ENCODE data around the gene PSAP.

Gene PSAP

DNA sequence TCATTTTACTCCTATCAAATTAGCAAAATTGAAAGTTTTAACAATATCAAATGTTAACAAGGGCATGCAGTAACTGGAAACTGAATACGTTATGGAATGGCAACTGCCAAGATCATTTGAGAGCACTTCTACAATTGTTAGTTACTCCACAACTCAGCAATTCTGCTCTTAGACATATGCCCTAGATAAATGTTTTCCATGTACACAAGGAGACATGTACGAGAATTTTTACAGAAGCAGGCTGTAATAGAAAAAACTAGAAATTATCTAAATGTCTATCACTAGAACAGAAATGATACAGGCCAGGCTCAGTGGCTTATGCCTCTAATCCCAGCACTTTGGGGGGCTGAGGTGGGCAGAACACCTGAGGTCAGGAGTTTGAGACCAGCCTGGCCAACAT is 7.0 kb downstream of the PSAP start:
- no peak for DNase-seq

DNA sequence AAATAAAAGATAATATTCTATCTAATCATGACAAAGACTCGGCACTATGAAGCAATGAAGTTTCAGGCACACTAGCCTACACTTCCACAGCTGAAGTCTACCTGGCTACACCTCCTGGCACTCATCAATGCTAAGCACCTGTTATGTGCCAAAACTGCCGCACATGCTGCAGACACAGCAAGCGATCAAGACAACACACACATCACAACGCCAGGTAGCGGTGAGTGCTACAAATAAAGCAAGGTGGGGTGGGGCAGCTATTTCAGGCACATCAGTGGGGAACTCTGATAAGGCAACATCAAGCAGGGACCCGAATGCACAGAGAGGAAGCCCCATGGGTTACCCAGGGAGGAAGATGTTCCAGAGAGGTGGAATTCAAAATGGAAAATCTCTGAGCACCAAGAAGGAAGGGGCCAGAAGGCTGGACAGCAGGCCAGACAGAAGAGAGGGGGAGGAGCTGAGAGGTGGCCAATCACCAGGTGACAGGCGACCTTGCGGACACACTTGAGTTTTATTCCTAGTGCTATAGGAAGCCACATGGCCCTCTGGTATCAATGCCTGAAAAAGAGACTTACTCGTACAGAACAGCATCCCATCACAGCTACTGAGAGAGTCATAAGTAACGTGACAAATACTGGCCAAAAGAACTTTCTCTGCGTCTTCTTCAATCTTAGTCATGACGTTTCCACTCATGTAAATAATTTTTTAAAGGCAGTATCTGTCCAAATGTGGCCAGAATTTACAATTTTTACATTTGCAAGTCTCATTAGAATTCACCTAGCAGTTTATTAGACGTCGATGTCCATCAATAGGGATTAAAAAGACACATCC is 8.0 kb downstream of the PSAP start:
- DNase-seq: no peak

DNA sequence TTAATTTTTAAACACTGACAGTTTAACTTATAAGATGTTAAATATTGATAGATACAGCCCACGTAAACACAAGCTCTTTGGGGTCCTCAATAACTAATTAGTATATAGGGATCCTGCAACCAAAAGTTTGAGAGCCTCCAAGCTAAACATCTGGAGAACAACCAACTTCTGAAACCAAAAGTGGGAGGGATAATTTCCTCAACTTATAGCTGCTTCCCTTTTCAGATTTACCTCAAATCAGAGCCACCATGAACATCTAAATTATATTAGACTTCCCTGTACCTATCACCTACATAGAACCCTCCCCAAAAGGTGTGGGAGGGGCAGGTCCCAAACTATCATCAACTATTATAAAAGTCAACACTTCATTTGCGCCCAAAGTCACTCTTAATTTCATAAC is 8.6 kb downstream of the PSAP start:
- no peak for DNase-seq

DNA sequence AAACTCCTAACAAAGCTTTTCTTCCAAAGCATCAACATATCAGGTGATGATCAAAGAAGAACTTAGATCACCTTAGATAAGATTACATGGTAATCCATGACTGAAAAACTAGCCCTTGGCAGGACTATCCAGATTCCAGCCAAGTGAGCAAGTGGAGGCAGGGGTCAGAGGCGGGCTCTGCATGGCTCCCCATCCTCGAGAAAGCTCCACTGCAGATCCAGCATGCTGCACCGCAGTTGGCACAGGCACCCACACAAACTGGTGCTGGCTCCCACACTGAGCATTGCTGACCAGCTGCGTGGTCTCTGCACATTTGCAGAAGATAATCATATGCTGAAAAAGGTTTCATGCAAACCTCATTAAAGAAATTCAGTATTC is 10.1 kb downstream of the PSAP start:
- DNase-seq: no peak

DNA sequence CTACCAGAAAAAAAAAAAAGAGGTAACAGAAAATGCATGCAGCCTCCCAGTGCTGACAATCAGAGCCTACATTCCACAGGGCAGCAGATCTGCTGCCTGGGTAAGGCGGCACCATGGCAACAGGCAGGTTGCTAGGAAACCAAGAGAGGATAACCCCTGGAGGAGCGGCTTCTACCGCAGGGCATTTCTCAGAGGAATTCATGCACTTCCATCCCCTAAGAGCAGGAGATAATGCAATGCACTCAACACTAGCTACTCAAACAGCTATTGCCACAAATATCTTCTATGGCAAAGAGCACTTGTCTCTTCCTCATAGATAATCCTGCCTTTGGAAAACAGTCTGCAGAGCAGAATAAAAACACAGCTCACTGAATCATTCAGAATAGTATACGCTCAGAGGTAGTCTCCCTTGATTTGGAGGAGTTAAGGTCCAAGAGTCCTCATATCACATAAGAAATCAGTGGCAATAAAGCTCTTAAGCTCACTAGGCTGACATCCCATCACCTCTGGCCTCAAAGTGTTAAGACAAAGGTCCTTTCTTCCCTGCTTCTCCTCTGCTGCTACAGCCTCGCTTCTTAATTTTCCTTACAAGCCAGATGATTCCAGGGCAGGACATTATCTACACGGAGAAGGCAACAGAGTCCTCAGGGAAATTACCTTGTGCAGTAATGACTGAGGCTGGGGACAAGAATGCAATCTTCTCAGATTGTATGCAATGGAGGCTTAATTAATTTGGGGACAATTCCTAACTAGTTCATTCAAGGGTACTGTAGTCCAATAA is 10.7 kb downstream of the PSAP start:
- DNase-seq: no peak

DNA sequence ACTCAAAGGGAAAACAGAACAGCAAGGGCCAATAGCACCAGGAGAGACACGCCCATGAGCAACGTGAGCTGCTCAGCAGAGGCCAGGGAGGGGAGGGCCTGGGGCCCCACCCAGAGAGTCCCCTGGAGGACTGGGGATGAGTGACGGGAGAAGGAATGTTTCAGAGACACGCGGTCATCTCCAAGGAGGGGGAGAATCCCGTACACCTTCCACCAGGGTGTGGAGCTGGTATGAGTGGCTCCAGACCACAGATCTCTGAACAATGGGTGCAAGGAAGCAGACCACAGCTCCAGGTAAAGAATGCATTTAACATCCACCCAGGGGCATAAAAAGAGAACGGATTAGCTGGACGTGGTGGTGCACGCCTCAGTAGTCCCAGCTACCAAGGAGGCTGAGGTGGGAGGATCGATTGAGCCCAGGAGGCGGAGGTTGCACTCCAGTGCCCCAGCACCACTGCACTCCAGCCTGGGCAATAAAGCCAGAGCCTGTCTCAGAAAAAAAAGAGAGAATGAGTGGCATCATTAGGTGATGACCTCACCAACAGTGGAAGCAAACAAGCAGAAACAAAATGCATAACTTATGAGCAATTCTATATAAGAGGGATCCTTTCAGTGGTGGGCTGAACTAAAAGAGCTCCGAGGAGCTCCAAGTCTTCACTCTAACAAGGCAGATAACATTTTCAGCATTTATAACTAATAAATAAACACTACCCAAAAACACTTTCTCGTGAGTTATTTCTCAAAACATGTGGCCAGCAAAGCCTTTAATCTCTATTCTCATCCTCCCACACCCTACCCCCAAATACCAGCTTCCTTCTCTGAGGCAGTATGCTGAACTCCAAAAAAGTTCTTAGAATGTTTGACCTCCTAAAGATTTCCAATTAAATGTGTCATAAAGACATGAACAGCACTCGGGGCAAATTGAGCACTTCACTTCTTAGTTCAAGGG is 12.5 kb downstream of the PSAP start:
- DNase-seq: no peak

DNA sequence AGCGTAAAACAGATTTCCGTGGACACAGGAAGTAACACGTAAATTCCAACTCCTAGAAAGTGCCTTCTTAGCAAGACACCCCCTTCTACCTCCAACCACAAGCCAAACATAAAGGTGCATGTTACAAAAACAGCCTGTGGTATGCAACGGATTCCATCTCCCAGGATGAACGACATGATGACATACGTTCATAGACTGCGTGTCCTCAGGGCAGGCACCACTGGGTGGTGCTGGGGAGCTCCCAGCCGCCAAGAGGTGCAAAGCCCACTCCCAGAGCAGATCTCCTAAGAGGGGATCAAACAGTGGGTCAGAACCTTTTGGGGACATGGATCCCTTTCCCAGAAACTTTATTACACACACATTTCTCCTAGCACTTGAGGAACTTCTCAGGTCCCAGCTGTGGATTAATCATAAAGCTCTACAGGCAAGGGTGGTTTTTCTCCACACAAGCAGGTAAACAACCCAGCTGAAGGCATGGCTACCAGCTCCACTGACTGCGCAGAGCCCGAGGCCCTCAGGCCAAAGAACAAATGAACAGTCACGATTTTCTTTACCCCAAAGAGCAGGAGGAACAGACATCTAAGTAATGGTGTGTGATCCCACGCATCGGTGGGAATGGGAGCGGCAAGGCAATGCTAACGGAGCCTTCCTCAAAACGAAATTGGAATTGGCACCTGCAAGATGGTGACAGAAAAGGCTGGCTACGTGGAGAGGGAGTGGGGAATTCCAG is 13.8 kb downstream of the PSAP start:
- DNase-seq: no peak

DNA sequence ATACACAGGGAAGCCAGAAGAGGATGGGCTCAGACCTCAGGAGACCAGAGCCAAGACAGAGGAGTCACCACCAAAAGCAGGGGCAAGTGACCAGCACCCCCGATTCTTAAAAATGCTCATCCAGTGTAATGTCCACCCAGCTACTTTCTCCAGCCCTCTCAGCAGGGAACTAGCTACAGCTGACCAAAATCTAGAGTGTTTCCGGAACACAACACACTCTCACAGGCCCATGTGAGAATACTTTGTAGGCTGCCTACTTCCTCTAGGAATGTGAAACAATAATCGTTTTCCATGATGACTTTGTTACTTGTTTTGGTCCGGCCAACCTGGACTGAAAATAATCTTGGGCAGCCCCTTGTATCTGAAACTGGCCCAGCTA is 14.5 kb downstream of the PSAP start:
- no peak for DNase-seq

DNA sequence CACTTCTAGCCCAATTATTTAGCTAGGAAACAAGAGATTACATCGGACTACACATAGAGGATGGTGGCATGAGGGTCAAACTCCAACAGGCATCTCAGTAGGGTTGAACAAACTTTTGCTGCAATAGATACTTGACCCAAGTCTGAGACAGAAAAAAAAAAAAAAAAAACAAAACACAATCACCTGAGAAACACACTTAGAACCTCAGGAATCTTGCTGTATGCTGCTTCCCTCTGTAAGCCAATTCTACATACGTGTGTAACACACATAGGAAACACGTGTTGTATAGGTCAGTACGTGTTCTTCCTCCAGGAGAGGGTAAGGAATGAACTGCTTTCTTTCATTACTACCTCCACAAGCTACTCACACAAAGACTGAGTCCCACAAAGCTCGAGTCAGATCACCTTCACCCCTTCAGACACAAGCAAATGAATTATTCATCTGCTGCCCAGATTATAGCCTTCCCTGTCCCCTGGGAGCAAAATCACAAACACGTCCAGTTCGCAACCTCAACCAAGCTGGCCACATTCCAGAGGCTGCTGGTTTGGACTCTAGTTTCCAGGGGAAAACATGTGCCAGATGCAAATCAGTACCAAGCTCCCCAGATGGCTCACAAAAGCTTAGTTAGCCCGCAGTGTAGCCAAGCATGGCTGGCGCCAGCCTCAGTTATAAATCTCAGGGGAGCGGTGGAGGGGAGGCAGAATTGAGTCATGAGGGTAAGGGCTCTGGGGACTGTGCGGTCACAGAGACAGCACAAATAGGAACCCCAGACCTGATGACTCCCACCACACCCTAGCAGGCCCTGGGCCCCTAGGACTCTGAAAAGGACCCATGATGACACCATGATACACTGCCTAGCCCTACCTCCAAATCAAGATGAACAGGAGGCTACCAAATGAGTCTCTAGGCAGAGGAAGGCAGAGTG is 15.1 kb downstream of the PSAP start:
- no peak for DNase-seq

DNA sequence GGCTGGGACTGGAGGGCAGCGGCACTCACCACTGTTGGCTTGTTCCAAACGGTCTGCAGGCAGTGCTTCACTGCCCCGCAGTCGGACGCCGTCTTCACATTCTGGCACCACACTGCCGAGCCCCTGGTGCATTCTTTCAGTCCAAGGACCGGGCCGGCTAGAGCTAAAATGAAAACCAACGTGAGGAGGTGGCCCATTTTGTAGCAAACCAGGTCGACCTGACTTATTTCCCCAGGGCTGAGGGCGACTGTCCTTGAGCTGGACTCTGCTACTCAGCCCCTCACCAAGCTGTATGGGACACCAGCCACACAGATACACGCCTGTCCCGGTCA is 16.7 kb downstream of the PSAP start:
- no peak for DNase-seq

DNA sequence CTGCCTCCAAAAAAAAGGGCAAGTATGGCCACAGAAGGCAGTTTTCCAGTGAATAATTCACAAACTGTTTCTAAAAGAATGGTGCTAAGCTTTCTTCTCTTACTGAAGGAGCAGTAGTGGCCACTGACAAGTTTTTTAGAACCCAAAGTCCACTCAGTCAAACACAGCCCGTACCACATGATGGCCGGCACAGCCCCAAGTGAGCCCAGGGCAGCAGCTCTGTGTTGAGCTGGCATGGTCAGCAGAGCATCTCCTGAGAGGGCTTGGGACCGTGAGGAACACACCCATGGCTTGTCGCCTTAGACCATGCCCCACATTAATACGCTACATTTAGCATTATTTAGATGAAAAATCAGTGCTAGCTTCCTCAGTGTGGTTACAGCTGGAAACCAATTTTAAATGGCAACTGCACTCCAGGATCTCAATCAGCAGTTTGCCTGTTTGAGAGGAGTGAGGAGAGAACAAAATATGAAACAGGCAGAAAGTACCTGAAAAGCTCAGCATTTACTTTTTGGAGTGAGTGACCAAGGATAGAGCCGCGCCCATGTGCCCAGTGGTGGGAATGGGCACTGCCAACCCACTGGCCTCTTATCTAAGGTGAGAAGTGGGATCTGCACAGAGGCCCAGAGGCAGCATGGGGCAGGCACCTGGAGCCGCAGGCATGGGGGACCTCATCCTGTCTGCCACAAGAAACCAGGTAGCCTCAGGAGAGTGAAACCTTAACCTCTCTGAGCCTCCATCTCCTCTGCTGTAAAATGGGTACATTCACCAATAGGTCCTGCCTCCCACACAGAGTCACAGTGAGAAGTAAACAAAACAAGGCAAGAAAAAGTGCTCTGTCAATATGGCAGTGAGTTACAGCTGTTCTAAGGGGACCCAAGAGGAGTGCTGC is 17.4 kb downstream of the PSAP start:
- DNase-seq: no peak

DNA sequence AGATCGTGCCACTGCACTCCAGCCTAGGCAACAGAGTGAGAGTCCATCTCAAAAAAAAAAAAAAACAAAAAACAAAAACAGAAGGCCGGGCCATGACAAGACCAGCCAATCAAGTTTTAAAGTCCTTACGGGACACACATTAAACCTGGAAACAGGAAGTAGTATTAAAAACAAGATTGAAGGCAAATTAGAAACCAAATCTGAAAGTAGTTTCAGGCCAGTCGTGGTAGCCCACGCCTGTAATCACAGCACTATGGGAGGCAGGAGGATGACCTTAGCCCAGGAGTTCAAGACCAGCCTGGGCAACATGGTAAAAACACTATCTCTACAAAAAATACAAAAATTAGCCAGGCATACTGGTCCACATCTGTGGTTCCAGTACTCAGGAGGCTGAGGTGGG is 18.1 kb downstream of the PSAP start:
- no peak for DNase-seq

DNA sequence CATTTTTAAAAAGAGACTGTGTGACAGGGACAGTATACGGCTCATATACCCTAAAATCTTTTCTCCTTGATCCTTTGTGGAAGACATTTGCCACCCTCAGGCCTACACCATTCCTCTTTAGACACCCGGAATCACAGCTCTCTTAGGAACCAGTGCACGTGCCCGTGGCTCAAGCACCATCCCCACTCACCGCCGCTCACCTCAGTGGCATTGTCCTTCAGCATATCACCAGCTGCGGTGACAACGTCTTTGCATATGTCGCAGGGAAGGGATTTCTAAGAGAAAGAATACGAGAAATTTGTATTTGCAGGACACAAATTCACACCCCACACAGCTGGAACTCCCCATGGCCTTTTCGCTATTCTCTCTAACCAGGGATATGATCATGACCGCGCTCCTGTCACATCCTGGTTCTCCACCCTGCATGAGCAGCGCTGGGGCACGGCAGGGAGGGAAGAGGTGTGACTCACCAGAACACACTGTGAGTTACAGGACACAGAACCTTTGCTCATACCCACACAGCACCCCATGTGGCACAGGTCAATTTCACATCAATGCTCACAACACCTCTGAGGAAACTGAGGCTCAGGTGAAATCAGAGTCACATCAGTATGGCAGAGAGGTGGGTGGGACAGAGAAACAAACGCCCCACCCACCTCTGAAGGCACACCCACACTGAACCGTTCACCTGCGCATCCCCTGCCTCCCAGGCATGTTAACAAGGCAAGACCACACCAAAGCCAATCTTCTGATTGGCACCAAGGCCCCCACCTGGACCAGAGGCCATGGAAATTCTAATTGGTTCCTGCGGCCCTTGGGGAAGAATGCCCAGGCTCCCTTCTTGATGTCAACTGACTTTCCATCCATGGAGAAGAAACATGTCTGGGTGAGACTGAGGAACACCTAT is 19.2 kb downstream of the PSAP start:
- no peak for DNase-seq

DNA sequence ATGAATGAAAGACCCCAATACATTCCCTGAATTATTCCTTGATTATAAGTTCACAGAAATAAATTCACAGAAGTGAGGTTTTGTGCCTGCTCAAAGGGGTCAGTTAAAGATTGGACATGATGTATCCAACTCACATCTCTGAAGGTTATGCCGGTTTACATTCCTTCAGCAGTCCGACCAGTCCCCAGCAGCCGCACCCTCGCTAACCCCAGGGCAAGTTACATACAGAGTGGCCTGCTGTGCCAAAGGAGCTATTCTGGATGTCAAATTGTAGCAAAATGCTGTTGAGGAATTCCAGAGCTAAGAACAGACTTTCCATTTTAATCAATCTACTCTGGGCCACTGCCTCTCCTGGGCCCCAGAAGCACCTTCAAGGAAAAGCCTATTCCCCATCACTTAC is 20.3 kb downstream of the PSAP start:
- DNase-seq: no peak

DNA sequence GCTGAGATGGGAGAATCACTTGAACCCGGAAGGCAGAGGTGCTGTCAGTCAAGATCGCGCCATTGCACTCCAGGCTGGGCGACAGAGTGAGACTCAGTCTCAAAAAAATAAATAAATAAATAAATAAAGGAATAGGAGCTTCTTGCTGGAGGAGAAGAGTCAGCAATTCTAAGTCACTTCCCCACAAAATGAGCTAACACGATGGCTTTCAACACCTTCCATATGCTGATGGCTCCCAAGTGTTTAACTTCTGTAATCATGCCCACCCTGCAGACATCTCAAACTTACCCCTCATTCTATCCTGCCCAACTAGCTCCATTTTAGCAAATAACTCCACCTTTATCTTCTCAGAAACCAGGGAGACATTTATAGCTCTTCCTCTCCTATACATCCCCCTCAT is 21.2 kb downstream of the PSAP start:
- DNase-seq: no peak

DNA sequence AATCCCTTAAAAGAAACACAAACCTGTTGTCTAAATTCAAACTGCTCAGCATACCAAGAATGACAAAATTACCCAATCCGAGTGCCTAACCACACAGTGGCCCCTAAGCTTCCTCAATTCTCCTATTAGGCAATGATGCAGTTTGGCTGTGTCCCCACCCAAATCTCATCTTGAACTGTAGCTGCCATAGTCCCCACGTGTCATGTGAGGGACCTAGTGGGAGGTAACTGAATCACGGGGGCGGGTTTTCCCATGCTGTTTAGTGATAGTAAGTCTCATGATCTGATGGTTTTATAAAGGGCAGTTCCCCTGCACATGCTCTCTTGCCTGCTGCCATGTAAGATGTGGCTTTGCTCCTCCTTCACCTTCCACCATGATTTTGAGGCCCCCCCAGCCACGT is 21.9 kb downstream of the PSAP start:
- no peak for DNase-seq

DNA sequence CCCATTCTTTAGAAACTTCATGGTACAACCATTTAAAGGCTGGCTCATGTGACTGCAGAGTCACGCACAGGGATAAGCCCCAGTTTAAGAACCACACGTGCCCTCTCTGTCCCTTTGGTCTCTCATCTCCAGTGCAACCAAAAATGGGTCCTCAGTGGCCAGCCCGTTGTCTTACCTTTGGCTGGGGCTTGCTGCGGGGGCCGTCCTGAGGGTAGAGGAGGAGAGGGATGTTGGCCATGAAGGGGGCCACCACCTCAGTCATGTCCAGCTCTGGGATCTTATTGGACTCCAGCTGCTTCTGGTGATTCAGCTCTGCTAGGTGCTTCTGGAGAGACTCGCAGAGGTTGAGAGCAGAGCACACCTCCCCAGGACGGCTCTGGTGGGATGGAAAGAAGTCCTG is 22.3 kb downstream of the PSAP start:
- no peak for DNase-seq

DNA sequence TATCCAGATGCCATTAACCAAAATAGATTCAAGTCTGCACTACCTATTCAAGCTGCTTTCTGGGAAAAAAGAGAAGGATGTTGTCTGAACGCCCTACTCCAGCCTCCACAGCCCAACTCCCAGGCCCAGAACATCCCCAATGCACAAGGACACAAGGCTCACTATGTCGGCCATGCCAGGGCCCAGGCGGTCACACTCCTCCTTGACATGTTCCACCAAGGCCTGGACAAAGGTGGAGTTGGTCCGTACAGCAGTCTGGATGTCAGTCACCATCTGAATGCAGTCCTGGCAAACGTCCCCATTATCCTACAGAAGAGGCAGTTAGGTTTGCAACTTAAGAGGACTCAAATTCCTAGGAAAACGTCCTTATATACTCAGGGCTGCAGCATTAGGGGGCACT is 23.2 kb downstream of the PSAP start:
- no peak for DNase-seq

DNA sequence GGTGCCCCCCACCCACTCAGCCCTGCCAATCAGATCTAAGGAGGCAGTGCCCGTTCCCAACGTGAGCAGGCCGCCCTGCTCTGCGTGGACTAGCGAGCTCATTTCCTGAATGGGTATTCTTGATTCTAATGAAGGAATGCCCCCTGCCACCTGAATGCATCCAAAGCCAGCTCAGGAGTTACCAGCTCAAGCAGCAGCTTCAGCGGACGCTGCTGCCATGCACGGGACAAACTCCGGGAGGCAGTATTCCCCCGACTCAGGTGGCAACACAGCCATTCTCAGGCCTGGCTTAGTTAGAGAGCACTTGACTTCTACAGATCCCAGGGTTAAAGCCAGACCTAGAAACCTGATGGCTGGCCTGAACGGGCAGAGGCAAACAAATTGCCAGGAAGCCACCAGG is 25.8 kb downstream of the PSAP start:
- DNase-seq: no peak

DNA sequence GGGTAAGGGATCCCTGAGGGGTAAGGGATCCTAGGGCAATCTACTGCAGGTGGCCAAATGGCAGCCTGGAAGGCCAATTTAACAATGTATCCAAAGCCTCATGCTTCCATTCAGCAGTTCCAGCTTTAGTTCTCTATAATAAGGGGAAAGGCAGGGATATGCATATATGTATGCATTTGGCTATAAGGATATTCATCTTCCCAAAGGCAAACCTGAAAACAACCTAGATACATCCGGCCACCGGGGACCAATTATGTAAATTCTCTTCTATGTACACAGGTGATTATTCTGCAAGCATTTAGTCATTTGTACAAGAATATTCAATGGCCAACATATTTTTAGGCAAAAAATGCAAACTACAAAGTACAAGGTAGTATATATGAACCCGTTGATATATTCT is 26.7 kb downstream of the PSAP start:
- no peak for DNase-seq

All from activated effector memory CD4-positive, alpha-beta T cell treated with anti-CD3 and anti-CD28 coated beads, Interleukin-2, amount 50 U/mL, for 16 hours (primary cell).